Measurements from ENCODE around the gene WNT6. TPM values are rescaled to one million over a fixed set of nuclear protein-coding genes. Genes with fewer than 3 reads are reported as not detected.

Gene WNT6
- total RNA-seq, 2 experiments from 2014 or later: 0.25 to 0.34 TPM

GRCh38 chr2:218824004-218824403, 35.6 kb upstream of the WNT6 start:
- CTCF ChIA-PET: interaction anchor here (0.7 kb wide), 1 partner anchor 176 kb away, joined by 3 read pairs; no protein-coding TSS in a partner anchor
- H3K4me1 Mint-ChIP-seq (ENCODE audit: low read depth): no peaks in the 10 kb centered on the region

GRCh38 chr2:218826791-218827190, 32.8 kb upstream of the WNT6 start:
- Mint-ChIP-seq H3K36me3 (ENCODE audit: low read depth) (no peaks in the 10 kb centered on the region), H3K4me1 (ENCODE audit: low read depth) (no peaks in the 10 kb centered on the region), H3K4me3 (no peak overlapping the region), H3K27me3 (peaks cover 8% of the 10 kb centered on the region), H3K9me3 (no peaks in the 10 kb centered on the region), H3K27ac (no peak overlapping the region)
- CTCF ChIA-PET: no interaction called here
- POLR2A ChIA-PET: no interaction called here
- ATAC-seq (no peak), DNase-seq (no peak)
- intact Hi-C loops (cut with micrococcal nuclease): no loop called here
- TF ChIP-seq CTCF (IDR thresholded peaks at IDR 0.05): no peak

More at GRCh38 chr2:218824004-218824403, 35.6 kb upstream of the WNT6 start:
- intact Hi-C loops (cut with micrococcal nuclease): no loop called here
- TF ChIP-seq CTCF (IDR thresholded peaks at IDR 0.05): no peak
- Mint-ChIP-seq H3K36me3 (ENCODE audit: low read depth) (no peaks in the 10 kb centered on the region), H3K4me3 (no peak overlapping the region), H3K27ac (no peak overlapping the region), H3K27me3 (peaks cover 1% of the 10 kb centered on the region), H3K9me3 (no peaks in the 10 kb centered on the region)
- ATAC-seq: no peak
- POLR2A ChIA-PET: no interaction called here
- DNase-seq: no peak

GRCh38 chr2:218827701-218828476, 31.7 kb upstream of the WNT6 start:
- DNase-seq: no peak
- intact Hi-C loops (cut with micrococcal nuclease): no loop called here
- Mint-ChIP-seq H3K9me3 (no peaks in the 10 kb centered on the region), H3K27me3 (peaks cover 16% of the 10 kb centered on the region), H3K4me3 (no peak overlapping the region), H3K27ac (no peak overlapping the region), H3K36me3 (ENCODE audit: low read depth) (no peaks in the 10 kb centered on the region), H3K4me1 (ENCODE audit: low read depth) (no peaks in the 10 kb centered on the region)
- no peak for ATAC-seq
- ChIA-PET CTCF (no interaction called here), POLR2A (interaction anchor here (1.0 kb wide), 1 partner anchor 15 kb away, joined by 6 read pairs; no protein-coding TSS in a partner anchor)
- TF ChIP-seq CTCF (IDR thresholded peaks at IDR 0.05): no peak

- Mint-ChIP-seq H3K9me3 (no peaks in the 10 kb centered on the region), H3K4me3 (no peak overlapping the region), H3K27ac (no peak overlapping the region), H3K27me3 (peaks cover 18% of the 10 kb centered on the region), H3K4me1 (ENCODE audit: low read depth) (no peaks in the 10 kb centered on the region), H3K36me3 (ENCODE audit: low read depth) (no peaks in the 10 kb centered on the region)
- CTCF ChIA-PET: no interaction called here
- no peak for ATAC-seq
- DNase-seq: no peak
- POLR2A ChIA-PET: interaction anchor here (0.6 to 1.0 kb wide), 2 partner anchors 15 to 319 kb away, joined by 3 to 6 read pairs; no protein-coding TSS in a partner anchor
- intact Hi-C loops (cut with micrococcal nuclease): no loop called here
- TF ChIP-seq CTCF (IDR thresholded peaks at IDR 0.05): no peak
Measured at GRCh38 chr2:218828477-218828778, 31.2 kb upstream of the WNT6 start.

- ATAC-seq (no peak), DNase-seq (no peak)
- POLR2A ChIA-PET: no interaction called here
- Mint-ChIP-seq H3K9me3 (no peaks in the 10 kb centered on the region), H3K27ac (no peak overlapping the region), H3K27me3 (peaks cover 25% of the 10 kb centered on the region), H3K4me1 (ENCODE audit: low read depth) (no peaks in the 10 kb centered on the region), H3K36me3 (ENCODE audit: low read depth) (no peaks in the 10 kb centered on the region), H3K4me3 (no peak overlapping the region)
- intact Hi-C loops (cut with micrococcal nuclease): no loop called here
- CTCF ChIA-PET: no interaction called here
- TF ChIP-seq CTCF (IDR thresholded peaks at IDR 0.05): no peak
Measured at GRCh38 chr2:218829868-218830451, 29.6 kb upstream of the WNT6 start.

Measured in activated CD8-positive, alpha-beta T cell treated with anti-CD3 and anti-CD28 coated beads for 36 hours (primary cell).